ENCODE data around the gene SPRYD7.

DNA sequence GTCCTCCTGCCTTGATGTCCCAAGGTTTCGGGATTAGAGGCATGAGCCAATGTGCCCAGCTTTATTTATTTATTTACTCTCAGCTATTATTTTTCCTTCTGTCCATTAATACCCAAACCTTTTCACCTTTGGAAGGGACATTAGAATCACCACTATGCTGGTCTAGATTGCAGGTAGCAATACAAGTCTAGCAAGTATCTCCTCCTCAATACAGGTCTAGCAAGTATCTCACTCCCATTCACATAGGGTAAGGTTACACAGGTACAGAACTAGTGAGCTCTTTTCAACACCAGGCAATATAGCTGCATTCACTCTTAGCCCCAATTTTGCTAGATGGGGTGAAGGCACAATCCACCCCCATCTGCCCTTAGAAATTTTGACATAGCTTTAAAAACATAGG lies 17.4 kb upstream of the SPRYD7 start:
- TF ChIP-seq CTCF (IDR thresholded peaks at IDR 0.05; ENCODE audit: control extremely low read depth in 1 of 3, insufficient read depth in 1 of 3, low read depth in 1 of 3, low read length in 3 of 3) (no peak), POLR2AphosphoS5 (IDR thresholded peaks at IDR 0.05; ENCODE audit: low read depth, low read length) (no peak), BRCA1 (IDR thresholded peaks at IDR 0.05; ENCODE audit: low read depth, low read length) (no peak), KDM1A (IDR thresholded peaks at IDR 0.05; ENCODE audit: borderline replicate concordance, low read length) (no peak), JUN (IDR thresholded peaks at IDR 0.05; ENCODE audit: low read depth, low read length) (no peak), SP2 (IDR thresholded peaks at IDR 0.05; ENCODE audit: low read length) (no peak), EZH2 (IDR thresholded peaks at IDR 0.05; ENCODE audit: low read depth, low read length, severe bottlenecking) (no peak), YY1 (IDR thresholded peaks at IDR 0.05; ENCODE audit: low read depth, low read length) (no peak), POLR2A (IDR thresholded peaks at IDR 0.05; ENCODE audit: control extremely low read depth in 1 of 2, low read depth in 2 of 2, low read length in 2 of 2) (no peak), MAX (IDR thresholded peaks at IDR 0.05) (no peak), RFX5 (IDR thresholded peaks at IDR 0.05; ENCODE audit: borderline replicate concordance, low read depth, low read length) (no peak), ZNF274 (IDR thresholded peaks at IDR 0.05; ENCODE audit: borderline replicate concordance, extremely low read depth, low read length) (no peak), PHF8 (conservative IDR thresholded peaks at IDR 0.05; ENCODE audit: low read depth, low read length) (no peak)

All from H1 (cell line).